ENCODE results near the gene USP28.
"Not testable (repeated sequence)": the region's sequence is repeated elsewhere in the genome, so short reads cannot be mapped to it uniquely, and the experiment has no call there.

Gene USP28

DNA sequence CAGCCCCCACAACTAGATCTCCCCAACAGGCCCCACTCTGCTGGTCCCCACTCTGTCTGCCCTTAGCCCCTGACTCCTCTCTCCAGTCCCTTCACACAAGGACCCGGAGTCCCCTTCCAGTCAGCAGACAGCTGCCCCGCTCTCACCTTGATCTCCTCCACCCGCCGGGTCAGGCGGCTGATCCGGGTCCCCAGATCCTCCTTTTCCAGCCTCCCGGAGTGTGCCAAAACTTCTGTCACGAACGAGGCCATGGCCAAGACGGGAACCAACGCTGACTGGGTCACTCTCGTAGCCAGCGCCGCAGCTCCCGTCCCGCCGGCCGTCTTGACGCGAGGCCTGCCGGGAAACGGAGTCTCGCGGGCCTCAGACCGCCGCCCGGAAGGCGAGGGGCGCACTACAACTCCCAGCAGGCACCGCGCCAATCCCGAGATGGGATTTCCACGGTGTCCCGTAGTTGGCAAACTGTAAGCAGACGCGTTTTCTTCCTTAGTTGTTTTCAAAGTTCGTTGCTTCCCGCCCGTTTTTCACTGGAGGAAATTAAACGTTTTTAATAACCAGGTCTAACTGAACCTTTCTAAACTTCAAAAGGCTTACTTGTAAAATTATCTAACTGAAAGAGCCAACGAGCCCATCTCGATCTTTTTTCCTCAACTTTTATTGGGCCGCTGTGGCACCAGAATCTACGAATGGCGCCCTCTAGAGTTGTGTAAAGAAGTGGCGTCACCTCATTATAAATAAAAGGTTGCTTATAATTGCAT lies 101.8 kb downstream of the USP28 start, which contains the start of gene ZW10:
Gene ZW10, minus strand, starts transcription at position 277 of the 758 bp plus-strand sequence. Its CDS starts 26 bp downstream, at position 251.
- peak; percentile 87 for DNase-seq (ENCODE audit: low read depth)

DNA sequence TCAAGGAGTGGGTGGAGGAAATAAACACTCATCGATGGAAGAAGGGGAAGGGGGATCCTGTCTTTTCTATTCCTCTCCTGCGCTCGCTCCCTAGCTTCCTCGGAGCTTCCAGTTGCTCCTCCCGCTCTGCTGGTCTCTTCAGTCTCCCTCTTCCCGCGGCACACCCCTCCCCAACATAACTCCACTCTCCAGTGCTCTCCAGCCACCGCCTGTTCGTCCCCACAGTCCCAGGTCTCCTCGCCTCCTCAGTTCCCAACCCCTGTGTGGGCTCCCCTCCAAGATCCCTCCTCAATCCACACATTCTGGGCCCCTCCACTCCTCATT lies 102.3 kb downstream of the USP28 start:
- no peak for DNase-seq (ENCODE audit: low read depth)

DNA sequence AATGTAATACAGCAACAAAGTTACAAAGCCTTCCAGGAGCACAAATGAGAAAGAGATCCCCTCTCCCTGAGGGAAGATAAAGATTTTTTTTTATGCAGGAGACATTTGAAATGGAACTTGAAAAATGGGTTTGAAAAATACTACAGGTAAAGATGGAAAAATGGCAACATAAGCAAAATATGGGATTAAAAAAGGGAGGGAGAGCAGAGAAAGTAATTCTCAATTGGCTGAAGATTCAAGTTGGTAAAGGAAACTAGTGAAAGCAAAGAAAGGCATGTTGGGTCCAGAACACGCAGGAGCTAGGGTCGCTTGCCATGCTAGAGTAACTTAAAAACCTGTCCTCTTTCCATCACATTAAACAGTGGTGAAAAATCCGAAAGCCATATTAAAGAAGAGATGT lies 103.4 kb downstream of the USP28 start:
- no peak for DNase-seq (ENCODE audit: low read depth)

DNA sequence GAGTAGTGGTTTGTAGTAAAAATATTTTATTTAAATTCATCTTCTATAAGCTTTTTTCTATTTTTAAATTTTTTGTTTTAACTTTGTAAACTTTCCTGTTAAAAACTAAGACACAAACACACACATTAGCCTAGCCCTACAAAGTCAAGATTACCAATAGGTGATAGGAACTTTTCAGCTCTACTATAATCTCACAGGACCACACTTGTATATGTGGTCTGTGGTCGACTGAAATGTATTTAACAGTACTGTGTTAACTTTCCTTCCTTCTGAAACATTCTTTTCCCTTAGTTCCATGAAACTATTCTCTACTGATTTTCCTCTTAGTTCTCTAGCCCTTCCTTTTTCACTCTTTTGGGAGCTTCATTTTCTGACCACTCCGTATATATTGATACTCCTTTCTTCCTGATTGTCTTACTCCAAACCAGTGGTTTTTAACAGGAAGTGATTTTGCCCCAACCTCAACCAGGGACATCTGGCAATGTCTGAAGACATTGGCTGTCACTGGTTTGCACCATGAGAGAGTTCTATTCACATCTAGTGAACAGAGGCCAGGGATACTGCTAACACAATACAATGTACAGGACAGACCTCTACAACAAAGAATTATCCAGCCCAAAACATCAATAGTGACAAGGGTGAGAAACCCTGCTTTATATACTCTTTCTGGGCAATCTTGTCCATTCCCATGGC lies 110.7 kb downstream of the USP28 start:
- no peak for DNase-seq (ENCODE audit: low read depth)

DNA sequence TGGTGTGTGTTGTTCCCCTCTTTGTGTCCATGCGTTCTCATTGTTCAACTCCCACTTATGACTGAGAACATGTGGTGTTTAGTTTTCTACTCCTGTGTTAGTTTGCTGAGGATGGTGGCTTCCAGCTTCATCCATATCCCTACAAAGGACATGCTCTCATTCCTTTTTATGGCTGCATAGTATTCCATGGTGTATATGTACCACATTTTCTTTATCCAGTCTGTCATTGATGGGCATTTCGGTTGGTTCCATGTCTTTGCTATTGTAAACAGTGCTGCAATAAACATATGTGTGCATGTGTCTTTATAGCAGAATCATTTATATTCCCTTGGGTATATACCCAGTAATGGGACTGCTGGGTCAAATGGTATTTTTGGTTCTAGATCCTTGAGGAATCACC lies 112.3 kb downstream of the USP28 start:
- DNase-seq (ENCODE audit: low read depth), result not testable (repeated sequence)

DNA sequence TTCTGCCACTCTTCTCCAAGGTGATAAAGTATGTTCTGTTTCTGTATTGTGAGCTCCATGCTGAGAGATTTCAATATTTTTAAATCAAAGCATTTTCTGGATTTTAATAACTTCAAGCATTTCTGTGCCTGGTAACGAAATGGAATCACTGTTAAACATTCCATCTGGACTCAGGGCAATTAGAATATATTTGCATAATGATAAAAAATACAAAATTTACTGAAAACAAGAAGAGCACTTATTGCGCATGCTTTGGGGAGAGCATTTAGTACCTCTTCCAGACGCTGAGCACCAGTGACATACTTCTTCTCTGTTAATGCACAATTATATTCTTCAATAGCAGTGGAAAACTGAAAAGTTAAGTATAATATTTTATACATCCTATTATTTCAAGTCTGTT lies 115.1 kb downstream of the USP28 start:
- no peak for DNase-seq (ENCODE audit: low read depth)

DNA sequence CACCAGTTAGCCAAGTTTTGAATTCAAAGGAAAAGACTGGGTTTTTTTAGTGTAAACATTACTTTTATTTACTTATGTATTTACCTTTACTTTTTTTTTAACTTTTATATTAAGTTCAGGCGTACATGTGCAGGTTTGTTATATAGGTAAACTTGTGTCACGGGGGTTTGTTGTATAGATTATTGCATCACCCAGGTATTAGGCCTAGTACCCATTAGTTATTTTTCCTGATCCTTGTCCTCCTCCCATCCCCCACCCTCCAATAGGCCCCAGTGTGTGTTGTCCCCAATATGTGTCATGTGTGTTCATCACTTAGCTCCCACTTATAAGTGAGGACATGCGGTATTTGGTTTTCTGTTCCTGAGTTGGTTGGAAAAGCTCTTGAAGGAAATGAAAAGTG lies 122.4 kb downstream of the USP28 start:
- no peak for DNase-seq (ENCODE audit: low read depth)
